ENCODE measurements around the gene AFP. TPM values are rescaled to one million over a fixed set of nuclear protein-coding genes. Genes with fewer than 3 reads are reported as not detected.

AFP gene
- total RNA-seq, 1 donor from 2014 or later = not detected

DNA sequence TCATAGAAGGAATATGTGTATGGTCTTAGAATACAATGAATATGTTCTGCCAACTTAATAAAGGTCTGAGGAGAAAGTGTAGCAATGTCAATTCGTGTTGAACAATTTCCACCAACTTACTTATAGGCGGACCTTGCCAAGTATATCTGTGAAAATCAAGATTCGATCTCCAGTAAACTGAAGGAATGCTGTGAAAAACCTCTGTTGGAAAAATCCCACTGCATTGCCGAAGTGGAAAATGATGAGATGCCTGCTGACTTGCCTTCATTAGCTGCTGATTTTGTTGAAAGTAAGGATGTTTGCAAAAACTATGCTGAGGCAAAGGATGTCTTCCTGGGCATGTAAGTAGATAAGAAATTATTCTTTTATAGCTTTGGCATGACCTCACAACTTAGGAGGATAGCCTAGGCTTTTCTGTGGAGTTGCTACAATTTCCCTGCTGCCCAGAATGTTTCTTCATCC is 22.7 kb upstream of the AFP start:
- FAIRE-seq (no peak), DNase-seq (ENCODE audit: low spot score in 2 of 2) (no peak)

DNA sequence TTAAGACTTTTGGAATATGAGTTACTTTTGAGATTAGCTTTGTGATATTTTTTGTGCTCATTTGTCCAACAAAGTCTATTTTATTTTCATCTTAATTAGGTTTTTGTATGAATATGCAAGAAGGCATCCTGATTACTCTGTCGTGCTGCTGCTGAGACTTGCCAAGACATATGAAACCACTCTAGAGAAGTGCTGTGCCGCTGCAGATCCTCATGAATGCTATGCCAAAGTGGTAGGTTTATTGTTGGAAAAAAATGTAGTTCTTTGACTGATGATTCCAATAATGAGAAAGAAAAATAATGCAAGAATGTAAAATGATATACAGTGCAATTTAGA is 21.1 kb upstream of the AFP start:
- DNase-seq (ENCODE audit: low spot score in 2 of 2) = no peak

DNA sequence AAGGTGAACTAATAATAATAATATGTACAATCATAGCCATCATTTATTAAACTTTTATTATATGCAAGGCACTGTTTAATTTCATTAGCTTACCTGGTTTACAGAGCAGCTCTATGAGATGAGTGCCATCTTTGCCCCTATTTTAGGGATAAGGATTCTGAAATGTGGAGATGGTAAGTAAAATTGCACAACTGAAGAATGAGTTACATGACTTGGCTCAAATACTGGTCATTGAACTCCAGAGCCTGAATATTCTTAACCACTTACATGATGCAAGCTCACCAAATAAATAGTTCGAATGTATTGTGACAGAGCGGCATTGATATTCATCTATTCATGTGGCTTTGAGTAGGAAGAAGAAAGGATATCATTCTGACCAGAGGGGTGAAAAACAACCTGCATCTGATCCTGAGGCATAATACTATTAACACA is 20.2 kb upstream of the AFP start:
- DNase-seq (ENCODE audit: low spot score in 2 of 2) (no peak), FAIRE-seq (no peak)

More for the DNA sequence above, 21.1 kb upstream of the AFP start:
- no peak for FAIRE-seq

- DNase-seq (ENCODE audit: low spot score in 2 of 2) = no peak
- FAIRE-seq = no peak
Observed at GRCh38 chr4:73416423-73417087, 19.5 kb upstream of the AFP start.

- FAIRE-seq (no peak), DNase-seq (ENCODE audit: low spot score in 2 of 2) (no peak)
Observed at GRCh38 chr4:73417342-73417741, 18.7 kb upstream of the AFP start.

- DNase-seq (ENCODE audit: low spot score in 2 of 2) = no peak
- no peak for FAIRE-seq
Observed at GRCh38 chr4:73417973-73418372, 18.0 kb upstream of the AFP start.

DNA sequence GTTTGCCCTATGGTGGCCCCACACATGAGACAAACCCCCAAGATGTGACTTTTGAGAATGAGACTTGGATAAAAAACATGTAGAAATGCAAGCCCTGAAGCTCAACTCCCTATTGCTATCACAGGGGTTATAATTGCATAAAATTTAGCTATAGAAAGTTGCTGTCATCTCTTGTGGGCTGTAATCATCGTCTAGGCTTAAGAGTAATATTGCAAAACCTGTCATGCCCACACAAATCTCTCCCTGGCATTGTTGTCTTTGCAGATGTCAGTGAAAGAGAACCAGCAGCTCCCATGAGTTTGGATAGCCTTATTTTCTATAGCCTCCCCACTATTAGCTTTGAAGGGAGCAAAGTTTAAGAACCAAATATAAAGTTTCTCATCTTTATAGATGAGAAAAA is 17.3 kb upstream of the AFP start:
- DNase-seq (ENCODE audit: low spot score in 2 of 2) (no peak), FAIRE-seq (no peak)

DNA sequence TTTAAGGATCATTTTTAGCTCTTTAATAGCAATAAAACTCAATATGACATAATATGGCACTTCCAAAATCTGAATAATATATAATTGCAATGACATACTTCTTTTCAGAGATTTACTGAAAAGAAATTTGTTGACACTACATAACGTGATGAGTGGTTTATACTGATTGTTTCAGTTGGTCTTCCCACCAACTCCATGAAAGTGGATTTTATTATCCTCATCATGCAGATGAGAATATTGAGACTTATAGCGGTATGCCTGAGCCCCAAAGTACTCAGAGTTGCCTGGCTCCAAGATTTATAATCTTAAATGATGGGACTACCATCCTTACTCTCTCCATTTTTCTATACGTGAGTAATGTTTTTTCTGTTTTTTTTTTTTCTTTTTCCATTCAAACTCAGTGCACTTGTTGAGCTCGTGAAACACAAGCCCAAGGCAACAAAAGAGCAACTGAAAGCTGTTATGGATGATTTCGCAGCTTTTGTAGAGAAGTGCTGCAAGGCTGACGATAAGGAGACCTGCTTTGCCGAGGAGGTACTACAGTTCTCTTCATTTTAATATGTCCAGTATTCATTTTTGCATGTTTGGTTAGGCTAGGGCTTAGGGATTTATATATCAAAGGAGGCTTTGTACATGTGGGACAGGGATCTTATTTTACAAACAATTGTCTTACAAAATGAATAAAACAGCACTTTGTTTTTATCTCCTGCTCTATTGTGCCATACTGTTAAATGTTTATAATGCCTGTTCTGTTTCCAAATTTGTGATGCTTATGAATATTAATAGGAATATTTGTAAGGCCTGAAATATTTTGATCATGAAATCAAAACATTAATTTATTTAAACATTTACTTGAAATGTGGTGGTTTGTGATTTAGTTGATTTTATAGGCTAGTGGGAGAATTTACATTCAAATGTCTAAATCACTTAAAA is 16.6 kb upstream of the AFP start:
- DNase-seq (ENCODE audit: low spot score in 2 of 2) (no peak), FAIRE-seq (peak; percentile 36)

DNA sequence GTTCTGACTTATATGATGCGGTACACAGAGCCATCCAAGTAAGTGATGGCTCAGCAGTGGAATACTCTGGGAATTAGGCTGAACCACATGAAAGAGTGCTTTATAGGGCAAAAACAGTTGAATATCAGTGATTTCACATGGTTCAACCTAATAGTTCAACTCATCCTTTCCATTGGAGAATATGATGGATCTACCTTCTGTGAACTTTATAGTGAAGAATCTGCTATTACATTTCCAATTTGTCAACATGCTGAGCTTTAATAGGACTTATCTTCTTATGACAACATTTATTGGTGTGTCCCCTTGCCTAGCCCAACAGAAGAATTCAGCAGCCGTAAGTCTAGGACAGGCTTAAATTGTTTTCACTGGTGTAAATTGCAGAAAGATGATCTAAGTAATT is 15.4 kb upstream of the AFP start:
- DNase-seq (ENCODE audit: low spot score in 2 of 2) (no peak), FAIRE-seq (no peak)

DNA sequence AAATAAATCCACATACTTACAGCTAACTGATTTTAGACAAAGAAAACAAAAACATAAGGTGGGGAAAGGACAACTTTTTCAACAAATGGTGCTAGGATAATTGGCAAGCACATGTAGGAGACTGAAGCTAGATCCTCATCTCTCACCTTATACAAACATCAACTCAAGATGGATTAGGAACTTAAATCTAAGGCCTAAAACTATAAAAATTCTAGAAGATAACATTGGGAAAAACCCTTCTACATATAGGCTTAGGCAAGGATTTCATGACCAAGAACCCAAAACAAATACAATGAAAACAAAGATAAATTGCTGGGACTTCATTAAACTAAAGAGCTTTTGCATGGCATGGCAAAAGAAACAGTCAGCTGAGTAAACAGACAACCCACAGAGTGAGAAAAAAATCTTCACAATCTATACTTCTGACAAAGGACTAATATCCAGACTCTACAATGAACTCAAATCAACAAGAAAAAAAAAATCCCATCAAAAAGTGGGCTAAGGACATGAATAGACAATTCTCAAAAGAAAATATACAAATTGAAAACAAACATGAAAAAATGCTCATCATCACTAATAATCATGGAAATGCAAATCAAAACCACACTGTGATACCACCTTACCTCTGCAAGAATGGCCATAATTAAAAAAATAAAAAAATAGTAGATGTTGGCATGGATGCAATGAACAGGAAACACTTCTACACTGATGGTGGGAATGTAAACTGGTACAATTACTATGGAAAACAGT is 14.1 kb upstream of the AFP start:
- no peak for FAIRE-seq
- no peak for DNase-seq (ENCODE audit: low spot score in 2 of 2)

DNA sequence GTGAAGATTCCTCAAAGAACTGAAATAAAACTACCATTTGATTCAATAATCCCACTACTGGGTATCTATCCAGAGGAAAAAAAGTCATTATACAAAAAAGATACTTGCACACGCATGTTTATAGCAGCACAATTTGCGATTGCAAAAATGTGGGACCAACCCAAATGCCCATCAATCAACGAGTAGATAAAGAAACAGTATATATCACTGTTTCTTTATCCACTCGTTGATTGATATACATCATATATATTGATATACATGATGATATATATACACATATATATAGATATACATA is 13.6 kb upstream of the AFP start:
- DNase-seq (ENCODE audit: low spot score in 2 of 2) (no peak), FAIRE-seq (no peak)

DNA sequence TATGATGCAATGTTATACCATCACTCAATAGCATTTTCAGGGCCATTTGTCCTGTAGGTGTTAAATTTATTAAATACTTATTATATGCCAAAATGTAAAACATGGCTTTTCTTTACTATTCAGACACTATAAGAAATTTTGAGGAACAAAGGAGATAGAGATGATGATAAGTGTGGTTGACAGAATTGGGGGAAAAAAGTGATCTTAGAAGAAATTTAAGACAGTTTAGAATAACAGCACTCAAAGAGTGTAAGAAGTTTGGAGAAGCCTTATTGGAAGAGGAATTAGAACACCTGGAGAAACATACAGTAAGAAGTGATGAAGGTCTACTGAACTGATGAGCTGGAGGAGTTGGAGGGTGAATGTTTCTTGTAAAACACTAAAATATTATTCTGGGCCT is 12.8 kb upstream of the AFP start:
- DNase-seq (ENCODE audit: low spot score in 2 of 2) (no peak), FAIRE-seq (no peak)

GRCh38 chr4:73426666-73427065 is 9.4 kb upstream of the AFP start:
- DNase-seq (ENCODE audit: low spot score in 2 of 2) (no peak), FAIRE-seq (no peak)

DNA sequence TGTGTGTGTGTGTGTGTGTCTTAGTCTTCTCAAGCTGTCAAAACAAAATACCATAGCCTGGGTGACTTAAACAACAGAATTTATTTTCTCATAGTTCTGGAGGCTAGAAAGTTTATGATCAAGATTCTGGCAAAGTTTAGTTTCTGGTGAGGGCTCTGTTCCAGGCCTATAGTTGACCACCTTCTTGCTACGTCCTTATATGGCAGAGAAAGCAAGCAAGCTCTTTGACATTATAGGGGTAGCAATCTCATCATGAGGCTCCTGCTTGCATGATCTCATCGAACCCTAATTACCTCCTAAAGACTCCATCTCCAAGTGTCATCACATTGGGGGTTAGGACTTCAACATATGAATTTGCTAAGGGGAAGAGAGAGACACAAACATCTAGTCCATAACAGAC is 6.9 kb upstream of the AFP start:
- DNase-seq (ENCODE audit: low spot score in 2 of 2) (no peak), FAIRE-seq (no peak)

- FAIRE-seq (no peak), DNase-seq (ENCODE audit: low spot score in 2 of 2) (no peak)
Observed at GRCh38 chr4:73429826-73430587, 6.0 kb upstream of the AFP start.

GRCh38 chr4:73431813-73432168 is 4.2 kb upstream of the AFP start:
- no peak for FAIRE-seq
- DNase-seq (ENCODE audit: low spot score in 2 of 2) = no peak

DNA sequence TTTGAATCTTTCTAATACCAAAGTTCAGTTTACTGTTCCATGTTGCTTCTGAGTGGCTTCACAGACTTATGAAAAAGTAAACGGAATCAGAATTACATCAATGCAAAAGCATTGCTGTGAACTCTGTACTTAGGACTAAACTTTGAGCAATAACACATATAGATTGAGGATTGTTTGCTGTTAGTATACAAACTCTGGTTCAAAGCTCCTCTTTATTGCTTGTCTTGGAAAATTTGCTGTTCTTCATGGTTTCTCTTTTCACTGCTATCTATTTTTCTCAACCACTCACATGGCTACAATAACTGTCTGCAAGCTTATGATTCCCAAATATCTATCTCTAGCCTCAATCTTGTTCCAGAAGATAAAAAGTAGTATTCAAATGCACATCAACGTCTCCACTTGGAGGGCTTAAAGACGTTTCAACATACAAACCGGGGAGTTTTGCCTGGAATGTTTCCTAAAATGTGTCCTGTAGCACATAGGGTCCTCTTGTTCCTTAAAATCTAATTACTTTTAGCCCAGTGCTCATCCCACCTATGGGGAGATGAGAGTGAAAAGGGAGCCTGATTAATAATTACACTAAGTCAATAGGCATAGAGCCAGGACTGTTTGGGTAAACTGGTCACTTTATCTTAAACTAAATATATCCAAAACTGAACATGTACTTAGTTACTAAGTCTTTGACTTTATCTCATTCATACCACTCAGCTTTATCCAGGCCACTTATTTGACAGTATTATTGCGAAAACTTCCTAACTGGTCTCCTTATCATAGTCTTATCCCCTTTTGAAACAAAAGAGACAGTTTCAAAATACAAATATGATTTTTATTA is 3.6 kb upstream of the AFP start:
- FAIRE-seq (no peak), DNase-seq (ENCODE audit: low spot score in 2 of 2) (no peak)

DNA sequence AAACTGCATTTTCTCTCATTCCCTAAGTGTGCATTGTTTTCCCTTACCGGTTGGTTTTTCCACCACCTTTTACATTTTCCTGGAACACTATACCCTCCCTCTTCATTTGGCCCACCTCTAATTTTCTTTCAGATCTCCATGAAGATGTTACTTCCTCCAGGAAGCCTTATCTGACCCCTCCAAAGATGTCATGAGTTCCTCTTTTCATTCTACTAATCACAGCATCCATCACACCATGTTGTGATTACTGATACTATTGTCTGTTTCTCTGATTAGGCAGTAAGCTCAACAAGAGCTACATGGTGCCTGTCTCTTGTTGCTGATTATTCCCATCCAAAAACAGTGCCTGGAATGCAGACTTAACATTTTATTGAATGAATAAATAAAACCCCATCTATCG is 2.9 kb upstream of the AFP start:
- DNase-seq (ENCODE audit: low spot score in 2 of 2) (no peak), FAIRE-seq (no peak)

GRCh38 chr4:73434311-73434710 is 1.7 kb upstream of the AFP start:
- DNase-seq (ENCODE audit: low spot score in 2 of 2) (no peak), FAIRE-seq (no peak)
